ENCODE measurements around the gene NPC1L1.

NPC1L1 gene

GRCh38 chr7:44486001-44486400 lies 55.1 kb downstream of the NPC1L1 start:
- no peak overlapping the region for H3K4me3 Mint-ChIP-seq
- H3K27ac Mint-ChIP-seq = no peak overlapping the region
- peaks cover 54% of the 10 kb centered on the region for H3K36me3 Mint-ChIP-seq (ENCODE audit: low read depth)
- H3K9me3 Mint-ChIP-seq = peaks cover 21% of the 10 kb centered on the region
- H3K27me3 Mint-ChIP-seq (ENCODE audit: low read depth) = no peaks in the 10 kb centered on the region
- H3K4me1 Mint-ChIP-seq (ENCODE audit: low read depth) = peaks cover 47% of the 10 kb centered on the region

- Mint-ChIP-seq H3K36me3 (ENCODE audit: low read depth) (peaks cover 60% of the 10 kb centered on the region), H3K27ac (peak overlapping the region; percentile 13), H3K4me3 (no peak overlapping the region), H3K9me3 (peaks cover 21% of the 10 kb centered on the region), H3K4me1 (ENCODE audit: low read depth) (peaks cover 44% of the 10 kb centered on the region), H3K27me3 (ENCODE audit: low read depth) (no peaks in the 10 kb centered on the region)
Measured at GRCh38 chr7:44484482-44485313, 56.4 kb downstream of the NPC1L1 start.

GRCh38 chr7:44482502-44483485 lies 58.3 kb downstream of the NPC1L1 start:
- H3K27ac Mint-ChIP-seq = no peak overlapping the region
- no peak overlapping the region for H3K4me3 Mint-ChIP-seq
- no peaks in the 10 kb centered on the region for H3K27me3 Mint-ChIP-seq (ENCODE audit: low read depth)
- H3K36me3 Mint-ChIP-seq (ENCODE audit: low read depth) = peaks cover 69% of the 10 kb centered on the region
- peaks cover 26% of the 10 kb centered on the region for H3K9me3 Mint-ChIP-seq
- peaks cover 33% of the 10 kb centered on the region for H3K4me1 Mint-ChIP-seq (ENCODE audit: low read depth)

- Mint-ChIP-seq H3K4me3 (no peak overlapping the region), H3K27me3 (ENCODE audit: low read depth) (no peaks in the 10 kb centered on the region), H3K27ac (no peak overlapping the region), H3K9me3 (peaks cover 14% of the 10 kb centered on the region), H3K4me1 (ENCODE audit: low read depth) (peaks cover 22% of the 10 kb centered on the region), H3K36me3 (ENCODE audit: low read depth) (peaks cover 55% of the 10 kb centered on the region)
Measured at GRCh38 chr7:44477938-44478337, 63.2 kb downstream of the NPC1L1 start.

- Mint-ChIP-seq H3K27me3 (ENCODE audit: low read depth) (no peaks in the 10 kb centered on the region), H3K4me3 (no peak overlapping the region), H3K9me3 (peaks cover 7% of the 10 kb centered on the region), H3K36me3 (ENCODE audit: low read depth) (peaks cover 50% of the 10 kb centered on the region), H3K4me1 (ENCODE audit: low read depth) (peaks cover 19% of the 10 kb centered on the region), H3K27ac (peak overlapping the region; percentile 8)
Measured at GRCh38 chr7:44477063-44477830, 63.9 kb downstream of the NPC1L1 start.

- no peaks in the 10 kb centered on the region for H3K27me3 Mint-ChIP-seq (ENCODE audit: low read depth)
- H3K4me1 Mint-ChIP-seq (ENCODE audit: low read depth) = peaks cover 23% of the 10 kb centered on the region
- peaks cover 48% of the 10 kb centered on the region for H3K36me3 Mint-ChIP-seq (ENCODE audit: low read depth)
- H3K27ac Mint-ChIP-seq = no peak overlapping the region
- no peak overlapping the region for H3K4me3 Mint-ChIP-seq
- peaks cover 4% of the 10 kb centered on the region for H3K9me3 Mint-ChIP-seq
Measured at GRCh38 chr7:44476313-44476712, 64.8 kb downstream of the NPC1L1 start.

- H3K27ac Mint-ChIP-seq = no peak overlapping the region
- H3K27me3 Mint-ChIP-seq (ENCODE audit: low read depth) = no peaks in the 10 kb centered on the region
- H3K9me3 Mint-ChIP-seq = no peaks in the 10 kb centered on the region
- H3K4me3 Mint-ChIP-seq = no peak overlapping the region
- peaks cover 38% of the 10 kb centered on the region for H3K36me3 Mint-ChIP-seq (ENCODE audit: low read depth)
- H3K4me1 Mint-ChIP-seq (ENCODE audit: low read depth) = peaks cover 27% of the 10 kb centered on the region
Measured at GRCh38 chr7:44473295-44473694, 67.8 kb downstream of the NPC1L1 start.

- Mint-ChIP-seq H3K4me1 (ENCODE audit: low read depth) (peaks cover 27% of the 10 kb centered on the region), H3K4me3 (no peak overlapping the region), H3K9me3 (no peaks in the 10 kb centered on the region), H3K27ac (no peak overlapping the region), H3K36me3 (ENCODE audit: low read depth) (peaks cover 41% of the 10 kb centered on the region), H3K27me3 (ENCODE audit: low read depth) (no peaks in the 10 kb centered on the region)
Measured at GRCh38 chr7:44472843-44473242, 68.3 kb downstream of the NPC1L1 start.

- H3K27me3 Mint-ChIP-seq (ENCODE audit: low read depth) = no peaks in the 10 kb centered on the region
- H3K4me3 Mint-ChIP-seq = no peak overlapping the region
- no peak overlapping the region for H3K27ac Mint-ChIP-seq
- H3K36me3 Mint-ChIP-seq (ENCODE audit: low read depth) = peaks cover 45% of the 10 kb centered on the region
- no peaks in the 10 kb centered on the region for H3K9me3 Mint-ChIP-seq
- peaks cover 27% of the 10 kb centered on the region for H3K4me1 Mint-ChIP-seq (ENCODE audit: low read depth)
Measured at GRCh38 chr7:44471850-44472249, 69.3 kb downstream of the NPC1L1 start.

- peaks cover 28% of the 10 kb centered on the region for H3K4me1 Mint-ChIP-seq (ENCODE audit: low read depth)
- no peak overlapping the region for H3K4me3 Mint-ChIP-seq
- no peak overlapping the region for H3K27ac Mint-ChIP-seq
- no peaks in the 10 kb centered on the region for H3K9me3 Mint-ChIP-seq
- H3K36me3 Mint-ChIP-seq (ENCODE audit: low read depth) = peaks cover 42% of the 10 kb centered on the region
- H3K27me3 Mint-ChIP-seq (ENCODE audit: low read depth) = no peaks in the 10 kb centered on the region
Measured at GRCh38 chr7:44471436-44471835, 69.7 kb downstream of the NPC1L1 start.

- Mint-ChIP-seq H3K4me3 (no peak overlapping the region), H3K27me3 (ENCODE audit: low read depth) (no peaks in the 10 kb centered on the region), H3K36me3 (ENCODE audit: low read depth) (peaks cover 43% of the 10 kb centered on the region), H3K4me1 (ENCODE audit: low read depth) (peaks cover 28% of the 10 kb centered on the region), H3K9me3 (no peaks in the 10 kb centered on the region), H3K27ac (no peak overlapping the region)
Measured at GRCh38 chr7:44470628-44471245, 70.4 kb downstream of the NPC1L1 start.

- peaks cover 31% of the 10 kb centered on the region for H3K4me1 Mint-ChIP-seq (ENCODE audit: low read depth)
- no peaks in the 10 kb centered on the region for H3K27me3 Mint-ChIP-seq (ENCODE audit: low read depth)
Measured at GRCh38 chr7:44470135-44470479, 71.0 kb downstream of the NPC1L1 start.

GRCh38 chr7:44469461-44470134 lies 71.5 kb downstream of the NPC1L1 start:
- peaks cover 31% of the 10 kb centered on the region for H3K4me1 Mint-ChIP-seq (ENCODE audit: low read depth)
- H3K27ac Mint-ChIP-seq = no peak overlapping the region
- H3K4me3 Mint-ChIP-seq = no peak overlapping the region
- H3K36me3 Mint-ChIP-seq (ENCODE audit: low read depth) = peaks cover 45% of the 10 kb centered on the region
- H3K27me3 Mint-ChIP-seq (ENCODE audit: low read depth) = no peaks in the 10 kb centered on the region
- H3K9me3 Mint-ChIP-seq = no peaks in the 10 kb centered on the region

More at GRCh38 chr7:44470135-44470479, 71.0 kb downstream of the NPC1L1 start:
- Mint-ChIP-seq H3K36me3 (ENCODE audit: low read depth) (peaks cover 45% of the 10 kb centered on the region), H3K27ac (no peak overlapping the region), H3K4me3 (no peak overlapping the region), H3K9me3 (no peaks in the 10 kb centered on the region)
